ENCODE measurements around the gene ATP8B3.

The ATP8B3 gene

GRCh38 chr19:1755467-1756171, 56.5 kb downstream of the ATP8B3 start:
- TF ChIP-seq JUND (IDR thresholded peaks at IDR 0.05; ENCODE audit: low read depth) = no peak
- in situ Hi-C loops (cut with HindIII; ENCODE audit: low pct_unique_long_range_greater_than_20kb, low sequenced_read_pairs) = no loop called here
- no peak for DNase-seq (ENCODE audit: low read depth in 1 of 2, low spot score in 1 of 2)

- peak in 1 of 2 experiments; percentile 42 for DNase-seq (ENCODE audit: low read depth in 1 of 2, low spot score in 1 of 2)
- in situ Hi-C loops (cut with HindIII; ENCODE audit: low pct_unique_long_range_greater_than_20kb, low sequenced_read_pairs) = no loop called here
- TF ChIP-seq JUND (IDR thresholded peaks at IDR 0.05; ENCODE audit: low read depth) = no peak
Measured at GRCh38 chr19:1754636-1755466, 57.2 kb downstream of the ATP8B3 start.

- DNase-seq (ENCODE audit: low read depth in 1 of 2, low spot score in 1 of 2) = no peak
- in situ Hi-C loops (cut with HindIII; ENCODE audit: low pct_unique_long_range_greater_than_20kb, low sequenced_read_pairs) = no loop called here
- TF ChIP-seq JUND (IDR thresholded peaks at IDR 0.05; ENCODE audit: low read depth) = no peak
Measured at GRCh38 chr19:1754018-1754635, 57.9 kb downstream of the ATP8B3 start.

GRCh38 chr19:1752757-1753728, 59.0 kb downstream of the ATP8B3 start, which contains the start of gene ONECUT3:
Gene ONECUT3, plus strand, starts transcription at chr19:1753506. Its CDS starts 157 bp downstream, at chr19:1753663.
- in situ Hi-C loops (cut with HindIII; ENCODE audit: low pct_unique_long_range_greater_than_20kb, low sequenced_read_pairs) = no loop called here
- no peak for TF ChIP-seq JUND (IDR thresholded peaks at IDR 0.05; ENCODE audit: low read depth)
- DNase-seq (ENCODE audit: low read depth in 1 of 2, low spot score in 1 of 2) = no peak

- TF ChIP-seq JUND (IDR thresholded peaks at IDR 0.05; ENCODE audit: low read depth) = no peak
- in situ Hi-C loops (cut with HindIII; ENCODE audit: low pct_unique_long_range_greater_than_20kb, low sequenced_read_pairs) = no loop called here
- no peak for DNase-seq (ENCODE audit: low read depth in 1 of 2, low spot score in 1 of 2)
Measured at GRCh38 chr19:1752009-1752756, 59.9 kb downstream of the ATP8B3 start.

DNA sequence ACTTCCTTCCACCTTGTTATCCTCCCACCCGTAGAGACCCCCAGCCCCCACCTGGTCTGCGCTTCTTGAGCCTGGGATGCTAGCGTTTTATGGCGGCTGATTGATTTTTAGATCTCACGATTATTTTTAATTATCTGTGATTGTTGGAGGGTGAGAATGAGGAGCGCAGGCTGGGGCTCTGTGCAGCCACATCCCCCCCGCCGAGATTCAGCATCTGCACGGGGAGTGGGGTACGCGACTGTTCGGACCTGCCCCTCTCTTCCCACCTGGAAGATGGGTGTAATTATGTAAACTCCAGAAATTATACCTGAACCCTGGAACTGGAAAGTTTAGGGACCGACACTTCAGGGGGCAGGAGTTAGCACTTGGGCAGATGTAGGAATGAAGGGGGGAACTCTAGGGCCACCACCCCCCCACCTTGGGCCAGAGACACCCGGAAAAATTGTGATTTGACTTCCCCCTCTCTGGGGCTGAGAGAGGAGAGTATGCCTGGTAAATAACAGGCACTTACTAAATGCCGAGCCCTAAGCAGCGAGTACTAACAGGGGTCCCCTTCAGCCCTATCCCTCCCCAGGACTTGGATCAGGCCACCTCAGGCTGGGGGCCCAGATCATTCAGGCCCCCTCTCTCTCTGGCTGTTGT, 60.6 kb downstream of the ATP8B3 start:
- no peak for DNase-seq (ENCODE audit: low read depth in 1 of 2, low spot score in 1 of 2)
- in situ Hi-C loops (cut with HindIII; ENCODE audit: low pct_unique_long_range_greater_than_20kb, low sequenced_read_pairs) = no loop called here

DNA sequence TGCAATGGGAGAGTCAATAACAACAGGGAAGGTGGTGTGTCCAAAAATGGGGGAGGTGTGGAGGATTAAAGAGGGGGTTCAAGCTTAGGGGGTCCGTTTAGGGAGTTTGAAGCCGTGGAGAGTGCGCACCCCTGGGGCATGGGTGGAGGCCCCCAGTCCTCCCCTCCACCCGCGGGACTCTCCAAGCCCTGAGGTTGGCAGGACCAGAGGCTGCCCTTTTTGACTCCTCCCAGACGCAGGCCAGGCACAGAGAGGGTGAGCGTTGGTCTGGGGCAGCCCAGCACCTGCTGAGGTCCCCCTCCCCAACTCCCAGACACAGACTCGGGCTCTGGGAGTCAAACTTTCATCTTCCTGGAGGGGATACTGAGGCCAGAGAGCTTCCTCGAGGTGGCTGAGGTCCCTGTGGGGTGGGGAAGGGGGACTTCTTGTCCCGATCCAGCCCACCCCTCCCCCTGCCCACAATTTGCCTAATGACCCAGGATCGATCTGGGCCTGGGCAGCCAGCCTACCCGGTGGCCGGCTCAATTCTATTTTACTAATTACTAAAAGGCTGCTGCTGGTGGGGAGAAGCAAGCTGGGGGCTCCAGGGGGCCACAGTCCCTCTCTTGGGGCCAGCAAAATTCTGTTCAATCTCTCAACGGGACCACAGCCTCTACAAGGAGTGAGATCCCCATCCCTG, 61.6 kb downstream of the ATP8B3 start:
- DNase-seq (ENCODE audit: low read depth in 1 of 2, low spot score in 1 of 2) = no peak
- TF ChIP-seq JUND (IDR thresholded peaks at IDR 0.05; ENCODE audit: low read depth) = no peak
- in situ Hi-C loops (cut with HindIII; ENCODE audit: low pct_unique_long_range_greater_than_20kb, low sequenced_read_pairs) = no loop called here

More for the DNA sequence above, 60.6 kb downstream of the ATP8B3 start:
- no peak for TF ChIP-seq JUND (IDR thresholded peaks at IDR 0.05; ENCODE audit: low read depth)

DNA sequence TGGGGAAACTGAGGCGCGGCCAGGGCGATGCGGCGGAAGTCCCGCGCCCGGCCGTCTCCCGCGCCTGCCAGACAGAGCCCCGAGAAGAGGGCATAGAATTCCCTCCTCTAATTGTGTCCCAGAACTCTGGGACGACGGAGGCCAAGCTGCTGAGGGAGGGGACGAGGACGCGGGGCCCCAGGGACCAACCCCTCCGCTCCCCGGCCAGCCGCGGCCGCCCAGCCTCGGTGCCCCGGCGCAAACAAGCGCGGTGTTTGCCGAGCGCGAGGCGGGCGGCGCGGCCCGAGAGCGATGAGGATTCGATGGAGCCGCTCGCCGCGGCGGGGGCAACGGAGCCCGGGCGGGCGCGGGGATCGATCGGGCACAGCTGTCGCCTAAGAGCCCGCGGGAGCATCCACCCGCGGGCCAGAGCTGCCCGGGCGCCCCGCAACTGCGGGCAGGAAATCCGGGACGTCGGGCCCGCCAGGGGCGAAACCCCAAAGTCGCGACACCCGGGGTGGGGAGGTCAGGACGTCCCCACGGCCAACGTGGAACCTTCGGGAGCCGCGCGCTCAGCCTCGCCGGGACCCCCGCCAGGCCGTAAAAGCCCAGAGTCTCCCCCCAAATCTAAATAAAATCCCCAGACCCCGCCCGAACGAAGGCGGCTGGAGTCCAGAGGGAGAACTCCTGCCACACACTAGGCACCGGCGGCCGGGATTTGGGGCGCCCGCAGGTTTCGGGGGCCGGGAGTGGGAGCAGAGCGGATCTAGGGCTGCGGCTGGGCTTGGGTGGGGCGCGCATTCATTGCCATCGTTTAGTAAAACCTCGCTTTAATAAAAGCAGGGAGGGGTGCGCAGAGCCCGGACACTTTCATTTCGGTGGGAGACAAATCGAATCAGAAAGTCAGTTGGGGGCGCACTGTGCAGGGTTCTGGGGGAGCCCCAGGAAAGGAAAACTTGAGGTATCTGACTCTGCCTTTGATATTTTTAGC, 62.4 kb downstream of the ATP8B3 start:
- in situ Hi-C loops (cut with HindIII; ENCODE audit: low pct_unique_long_range_greater_than_20kb, low sequenced_read_pairs) = no loop called here
- no peak for TF ChIP-seq JUND (IDR thresholded peaks at IDR 0.05; ENCODE audit: low read depth)
- DNase-seq (ENCODE audit: low read depth in 1 of 2, low spot score in 1 of 2) = no peak

DNA sequence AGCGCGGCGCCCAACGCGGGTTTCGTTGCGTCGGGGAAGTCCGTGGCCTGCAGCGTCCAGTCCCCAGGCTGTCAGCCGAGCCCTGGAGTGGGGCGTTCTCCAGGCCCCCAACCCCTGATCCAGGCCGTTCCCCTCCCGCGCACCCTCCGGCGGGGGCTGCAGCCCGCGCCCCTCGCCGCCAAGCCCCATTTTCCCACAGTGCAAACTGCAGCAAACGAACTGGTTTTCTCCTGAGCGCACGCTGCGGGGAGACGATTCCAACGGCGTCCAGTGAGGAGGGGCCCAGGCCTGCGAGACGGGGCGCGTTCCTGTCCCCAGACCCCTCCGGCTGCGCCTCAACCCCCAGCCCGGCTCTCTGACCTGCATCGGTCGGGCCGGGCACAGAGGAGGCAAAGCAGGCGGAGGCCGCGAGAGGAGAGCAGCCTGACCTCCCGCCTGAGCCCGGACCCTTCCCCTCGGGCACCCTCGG, 63.2 kb downstream of the ATP8B3 start:
- in situ Hi-C loops (cut with HindIII; ENCODE audit: low pct_unique_long_range_greater_than_20kb, low sequenced_read_pairs) = no loop called here
- DNase-seq (ENCODE audit: low read depth in 1 of 2, low spot score in 1 of 2) = no peak
- TF ChIP-seq JUND (IDR thresholded peaks at IDR 0.05; ENCODE audit: low read depth) = no peak

Measured in T47D (cell line).